ENCODE data around the gene LRIT1.

LRIT1 gene

GRCh38 chr10:84195044-84195830 lies 46.1 kb downstream of the LRIT1 start:
- in situ Hi-C loops (cut with MboI; ENCODE audit: low sequenced_read_pairs): no loop called here

DNA sequence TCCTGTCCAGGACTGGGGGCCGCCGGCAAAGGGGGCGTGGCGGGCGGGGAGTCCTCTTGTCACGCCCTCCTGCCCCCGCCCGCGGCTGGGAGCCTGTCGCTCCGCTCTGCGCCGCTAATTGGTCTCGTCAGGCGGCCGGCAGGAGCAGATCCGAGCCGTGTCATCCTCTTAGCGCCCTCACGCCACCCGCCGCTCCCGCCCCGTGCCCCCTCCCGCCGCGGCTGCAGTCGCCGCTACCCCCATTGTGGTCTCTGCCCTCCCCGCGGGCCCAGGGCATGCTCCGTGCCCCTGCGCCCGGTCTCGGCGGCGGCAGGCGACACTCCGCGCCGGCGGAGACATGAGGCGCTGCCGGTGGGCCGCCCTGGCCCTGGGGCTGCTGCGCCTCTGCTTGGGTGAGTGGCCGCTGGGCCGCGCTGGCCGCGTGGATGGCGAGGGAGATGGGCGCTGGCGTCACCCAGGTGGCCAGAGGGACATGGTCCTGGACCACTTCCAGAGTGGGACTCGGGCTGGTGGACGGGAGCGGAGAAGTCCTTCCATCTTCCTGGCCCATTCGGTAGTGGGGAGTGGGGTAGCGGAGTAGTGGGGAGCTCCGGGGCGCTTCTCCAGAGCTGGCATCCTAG lies 46.8 kb downstream of the LRIT1 start, which contains the start of gene CDHR1:
Gene CDHR1 (plus strand): TSS at position 114 of the 620 bp plus-strand sequence. CDS start 224 bp downstream, at position 338.
- in situ Hi-C loops (cut with MboI; ENCODE audit: low sequenced_read_pairs): no loop called here

GRCh38 chr10:84193846-84194423 lies 47.4 kb downstream of the LRIT1 start:
- in situ Hi-C loops (cut with MboI; ENCODE audit: low sequenced_read_pairs): no loop called here

- in situ Hi-C loops (cut with MboI; ENCODE audit: low sequenced_read_pairs): no loop called here
Measured at GRCh38 chr10:84193327-84193726, 48.0 kb downstream of the LRIT1 start.

DNA sequence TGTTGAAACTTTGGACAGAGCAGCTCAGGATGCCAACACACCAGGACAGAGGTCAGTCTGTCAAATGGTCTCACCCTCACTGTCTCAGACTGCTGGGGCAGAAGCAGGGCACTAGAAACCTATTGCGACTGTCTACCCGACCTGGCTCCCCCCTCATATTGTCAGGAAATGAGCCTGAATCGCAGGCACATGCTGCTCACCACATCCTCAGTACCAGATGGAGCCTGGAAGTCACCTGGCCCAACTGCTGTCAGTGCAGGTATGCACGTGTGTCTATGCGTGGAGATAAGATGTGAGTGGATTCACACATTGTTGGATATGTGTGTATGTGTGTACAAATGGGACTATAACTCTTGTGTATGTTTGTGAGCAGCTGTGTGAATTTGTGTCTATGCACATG lies 50.2 kb downstream of the LRIT1 start:
- in situ Hi-C loops (cut with MboI; ENCODE audit: low sequenced_read_pairs): no loop called here

- in situ Hi-C loops (cut with MboI; ENCODE audit: low sequenced_read_pairs): no loop called here
Measured at GRCh38 chr10:84190621-84191020, 50.7 kb downstream of the LRIT1 start.

- in situ Hi-C loops (cut with MboI; ENCODE audit: low sequenced_read_pairs): no loop called here
Measured at GRCh38 chr10:84188815-84189214, 52.5 kb downstream of the LRIT1 start.

GRCh38 chr10:84185526-84186175 lies 55.7 kb downstream of the LRIT1 start:
- in situ Hi-C loops (cut with MboI; ENCODE audit: low sequenced_read_pairs): no loop called here

GRCh38 chr10:84184517-84184916 lies 56.8 kb downstream of the LRIT1 start:
- in situ Hi-C loops (cut with MboI; ENCODE audit: low sequenced_read_pairs): no loop called here

DNA sequence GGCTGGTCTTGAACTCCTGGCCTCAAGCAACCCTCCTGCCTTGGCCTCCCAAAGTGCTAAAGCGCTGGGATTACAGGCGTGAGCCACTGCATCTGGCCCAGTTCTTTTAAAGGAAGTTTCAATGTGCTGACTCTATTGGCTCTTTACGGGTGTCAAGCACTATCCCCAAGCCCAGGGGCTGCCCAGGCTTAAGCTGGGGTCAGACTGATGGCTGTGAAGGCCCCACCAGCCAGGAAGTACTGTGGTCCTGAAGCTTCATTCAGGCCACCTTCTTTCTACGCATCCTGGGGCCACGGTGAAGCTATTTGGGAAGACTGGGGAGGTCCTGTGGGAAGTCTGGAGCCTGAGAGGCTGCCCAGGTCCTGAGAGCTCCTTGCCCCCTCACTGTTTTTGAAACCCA lies 59.7 kb downstream of the LRIT1 start:
- in situ Hi-C loops (cut with MboI; ENCODE audit: low sequenced_read_pairs): no loop called here

Data from HL-60/S4 treated with retinoic acid at 250 ng/mL for 4 days and 3 days (cell line).